ENCODE measurements around the gene TBC1D9.
"Not testable (repeated sequence)": the region's sequence is repeated elsewhere in the genome, so short reads cannot be mapped to it uniquely, and the experiment has no call there.

The TBC1D9 gene

DNA sequence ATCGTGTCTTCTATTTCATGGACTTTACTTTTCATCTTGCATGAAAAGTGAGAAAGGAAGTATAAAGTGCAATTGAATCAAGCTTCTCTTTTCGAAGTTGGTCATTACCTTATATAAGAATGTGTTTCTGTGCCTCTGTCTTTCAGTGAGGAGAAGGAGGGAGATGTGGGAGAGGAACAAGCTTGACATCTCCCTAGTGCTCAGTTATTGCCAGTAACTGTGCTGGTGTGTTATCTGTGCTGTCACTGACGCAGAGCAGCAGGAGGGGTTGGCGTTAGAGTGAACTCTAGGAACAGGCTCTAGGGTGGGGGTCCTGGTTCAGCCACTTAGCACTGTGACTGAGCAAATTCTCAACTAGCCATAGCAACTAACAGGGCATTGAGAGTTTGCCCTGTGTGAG lies 34.0 kb upstream of the TBC1D9 start:
- TF ChIP-seq, protein P1, sequence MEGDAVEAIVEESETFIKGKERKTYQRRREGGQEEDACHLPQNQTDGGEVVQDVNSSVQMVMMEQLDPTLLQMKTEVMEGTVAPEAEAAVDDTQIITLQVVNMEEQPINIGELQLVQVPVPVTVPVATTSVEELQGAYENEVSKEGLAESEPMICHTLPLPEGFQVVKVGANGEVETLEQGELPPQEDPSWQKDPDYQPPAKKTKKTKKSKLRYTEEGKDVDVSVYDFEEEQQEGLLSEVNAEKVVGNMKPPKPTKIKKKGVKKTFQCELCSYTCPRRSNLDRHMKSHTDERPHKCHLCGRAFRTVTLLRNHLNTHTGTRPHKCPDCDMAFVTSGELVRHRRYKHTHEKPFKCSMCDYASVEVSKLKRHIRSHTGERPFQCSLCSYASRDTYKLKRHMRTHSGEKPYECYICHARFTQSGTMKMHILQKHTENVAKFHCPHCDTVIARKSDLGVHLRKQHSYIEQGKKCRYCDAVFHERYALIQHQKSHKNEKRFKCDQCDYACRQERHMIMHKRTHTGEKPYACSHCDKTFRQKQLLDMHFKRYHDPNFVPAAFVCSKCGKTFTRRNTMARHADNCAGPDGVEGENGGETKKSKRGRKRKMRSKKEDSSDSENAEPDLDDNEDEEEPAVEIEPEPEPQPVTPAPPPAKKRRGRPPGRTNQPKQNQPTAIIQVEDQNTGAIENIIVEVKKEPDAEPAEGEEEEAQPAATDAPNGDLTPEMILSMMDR (IDR thresholded peaks at IDR 0.05): no peak
- TF ChIP-seq ZFX (IDR thresholded peaks at IDR 0.05; ENCODE audit: borderline replicate concordance): no peak
- H3K27ac ChIP-seq: no peak overlapping the region

- TF ChIP-seq, protein P1 (IDR thresholded peaks at IDR 0.05): no peak
- TF ChIP-seq ZFX (IDR thresholded peaks at IDR 0.05; ENCODE audit: borderline replicate concordance): no peak
- H3K27ac ChIP-seq: no peak overlapping the region
Observed at GRCh38 chr4:140789759-140790158, 33.6 kb upstream of the TBC1D9 start.

- H3K27ac ChIP-seq: not testable (repeated sequence)
Observed at GRCh38 chr4:140782787-140783186, 26.6 kb upstream of the TBC1D9 start.

DNA sequence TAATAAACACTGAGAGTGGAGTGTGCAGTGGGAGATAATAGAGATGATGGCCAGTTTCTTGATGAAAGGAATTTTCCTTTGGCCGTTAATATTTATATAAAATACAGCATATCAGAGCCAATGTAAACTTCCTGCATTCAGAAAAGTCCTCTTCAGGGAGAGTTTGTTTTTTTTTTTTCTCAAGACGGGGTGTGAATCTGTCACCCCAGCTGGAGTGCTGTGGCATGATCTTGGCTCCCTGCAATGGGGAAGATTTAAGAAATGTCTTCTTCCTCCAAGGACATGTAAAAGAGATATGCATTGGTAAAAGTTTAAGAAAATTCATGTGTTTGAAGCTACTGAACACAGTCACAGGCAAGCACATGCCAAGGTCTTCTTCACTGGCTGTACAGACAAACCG lies 25.4 kb upstream of the TBC1D9 start:
- no peak for TF ChIP-seq ZFX (IDR thresholded peaks at IDR 0.05; ENCODE audit: borderline replicate concordance)
- TF ChIP-seq, protein P1 (IDR thresholded peaks at IDR 0.05): no peak
- no peak overlapping the region for H3K27ac ChIP-seq

- no peak overlapping the region for H3K27ac ChIP-seq
- TF ChIP-seq, protein P1 (IDR thresholded peaks at IDR 0.05): no peak
- TF ChIP-seq ZFX (IDR thresholded peaks at IDR 0.05; ENCODE audit: borderline replicate concordance): no peak
Observed at GRCh38 chr4:140777894-140778293, 21.7 kb upstream of the TBC1D9 start.

GRCh38 chr4:140777386-140777785 lies 21.2 kb upstream of the TBC1D9 start:
- no peak overlapping the region for H3K27ac ChIP-seq
- no peak for TF ChIP-seq ZFX (IDR thresholded peaks at IDR 0.05; ENCODE audit: borderline replicate concordance)
- TF ChIP-seq, protein P1 (IDR thresholded peaks at IDR 0.05): no peak

GRCh38 chr4:140776556-140776955 lies 20.4 kb upstream of the TBC1D9 start:
- no peak overlapping the region for H3K27ac ChIP-seq

DNA sequence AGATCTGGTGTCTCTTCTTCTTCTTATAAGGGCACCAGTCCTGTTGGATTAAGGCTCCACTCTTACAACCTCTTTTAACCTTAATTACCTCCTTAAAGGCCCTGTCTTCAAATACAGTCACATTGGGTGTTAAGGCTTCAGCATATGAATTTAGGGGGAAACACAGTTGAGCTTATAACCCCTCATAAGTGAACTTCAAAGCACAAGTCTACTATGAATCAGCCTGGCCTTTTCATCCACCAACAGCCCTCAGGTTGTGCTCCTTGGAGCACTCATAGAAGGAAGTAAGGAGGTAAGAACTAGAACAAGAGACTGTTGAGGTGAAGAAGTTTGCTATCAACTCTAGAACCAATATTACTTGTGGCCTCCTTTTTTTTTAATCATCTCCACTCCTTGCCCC lies 18.8 kb upstream of the TBC1D9 start:
- no peak for TF ChIP-seq ZFX (IDR thresholded peaks at IDR 0.05; ENCODE audit: borderline replicate concordance)
- TF ChIP-seq, protein P1 (IDR thresholded peaks at IDR 0.05): no peak
- H3K27ac ChIP-seq: no peak overlapping the region

More at GRCh38 chr4:140776556-140776955, 20.4 kb upstream of the TBC1D9 start:
- no peak for TF ChIP-seq ZFX (IDR thresholded peaks at IDR 0.05; ENCODE audit: borderline replicate concordance)
- TF ChIP-seq, protein P1 (IDR thresholded peaks at IDR 0.05): no peak

Measured in 22Rv1 (cell line).